ENCODE measurements around the gene CXCL6.

Gene CXCL6

GRCh38 chr4:73868206-73869129, 32.0 kb downstream of the CXCL6 start:
- no peak for DNase-seq

- DNase-seq = no peak
Measured at GRCh38 chr4:73869130-73870055, 32.9 kb downstream of the CXCL6 start, which contains the start of gene CXCL1. Gene CXCL1, plus strand, starts transcription at chr4:73869393. Its CDS starts 78 bp downstream, at chr4:73869471.

- DNase-seq = no peak
Measured at GRCh38 chr4:73870260-73870659, 33.8 kb downstream of the CXCL6 start.

GRCh38 chr4:73870768-73871167, 34.3 kb downstream of the CXCL6 start:
- no peak for DNase-seq

- no peak for DNase-seq
Measured at GRCh38 chr4:73871511-73872310, 35.2 kb downstream of the CXCL6 start.

- no peak for DNase-seq
Measured at GRCh38 chr4:73872316-73873108, 36.0 kb downstream of the CXCL6 start.

- DNase-seq = no peak
Measured at GRCh38 chr4:73874386-73874785, 37.9 kb downstream of the CXCL6 start.

GRCh38 chr4:73875401-73875800, 38.9 kb downstream of the CXCL6 start:
- no peak for DNase-seq

- DNase-seq = no peak
Measured at GRCh38 chr4:73883306-73883705, 46.8 kb downstream of the CXCL6 start.

- no peak for DNase-seq
Measured at GRCh38 chr4:73885574-73886267, 49.2 kb downstream of the CXCL6 start.
